Activated CD4-positive, alpha-beta memory T cell treated with anti-CD3 and anti-CD28 coated beads, Interleukin-2, amount 10 ng/mL, durations not matched to agents 7 days and 5 days (primary cell): Measurements from ENCODE around the gene NEB. TPM values are rescaled to one million over a fixed set of nuclear protein-coding genes. Genes with fewer than 3 reads are reported as not detected.
"Not testable (repeated sequence)": the region's sequence is repeated elsewhere in the genome, so short reads cannot be mapped to it uniquely, and the experiment has no call there.

Experiments used
- CTCF ChIA-PET: fragments of 350-600 bp; sonication (Branson Sonifier 250); formaldehyde crosslinking; loops from one replicate; lab custom pipeline; 2021; ENCODE audit warnings: antibody characterized with exemption, inconsistent platforms; lab: Charles Lee
- POLR2A ChIA-PET: fragments of 350-600 bp; sonication (Branson Sonifier 250); formaldehyde crosslinking; loops from one replicate; lab custom pipeline; 2021; ENCODE audit warnings: antibody characterized with exemption; lab: Charles Lee
- DNase-seq: peaks from one replicate; pipeline ENCODE4 v3.0.0-alpha.2; 2020
- H3K27ac Mint-ChIP-seq: one replicate; pipeline ENCODE4 v1.8.0; 2021; ENCODE audit warnings: mild to moderate bottlenecking, mixed read lengths
- H3K27me3 Mint-ChIP-seq: one replicate; pipeline ENCODE4 v1.8.0; 2021; ENCODE audit warnings: mixed read lengths
- H3K36me3 Mint-ChIP-seq: one replicate; pipeline ENCODE4 v1.8.0; 2021; ENCODE audit warnings: low read depth, mixed read lengths
- H3K4me1 Mint-ChIP-seq: one replicate; pipeline ENCODE4 v1.8.0; 2021; ENCODE audit warnings: mixed read lengths
- H3K4me3 Mint-ChIP-seq: one replicate; pipeline ENCODE4 v1.8.0; 2021; ENCODE audit warnings: mild to moderate bottlenecking, mixed read lengths
- H3K9me3 Mint-ChIP-seq: one replicate; pipeline ENCODE4 v1.8.0; 2021; ENCODE audit warnings: mixed read lengths
- total RNA-seq, 2 experiments: library from RNA; stranded (reverse); gene quantifications; one replicate each; pipeline ENCODE4 v1.2.3, GENCODE V29; 2021

NEB gene
- total RNA-seq, 2 experiments from 2014 or later: 0.38 to 0.45 TPM

GRCh38 chr2:151708788-151709187, 25.5 kb downstream of the NEB start:
- H3K4me1 Mint-ChIP-seq: no peaks in the 10 kb centered on the region
- H3K4me3 Mint-ChIP-seq: no peak overlapping the region
- no peak for DNase-seq
- H3K9me3 Mint-ChIP-seq: no peaks in the 10 kb centered on the region
- no peak overlapping the region for H3K27ac Mint-ChIP-seq
- CTCF ChIA-PET: no interaction called here
- H3K36me3 Mint-ChIP-seq: no peaks in the 10 kb centered on the region
- POLR2A ChIA-PET: no interaction called here
- peaks cover 9% of the 10 kb centered on the region for H3K27me3 Mint-ChIP-seq

DNA sequence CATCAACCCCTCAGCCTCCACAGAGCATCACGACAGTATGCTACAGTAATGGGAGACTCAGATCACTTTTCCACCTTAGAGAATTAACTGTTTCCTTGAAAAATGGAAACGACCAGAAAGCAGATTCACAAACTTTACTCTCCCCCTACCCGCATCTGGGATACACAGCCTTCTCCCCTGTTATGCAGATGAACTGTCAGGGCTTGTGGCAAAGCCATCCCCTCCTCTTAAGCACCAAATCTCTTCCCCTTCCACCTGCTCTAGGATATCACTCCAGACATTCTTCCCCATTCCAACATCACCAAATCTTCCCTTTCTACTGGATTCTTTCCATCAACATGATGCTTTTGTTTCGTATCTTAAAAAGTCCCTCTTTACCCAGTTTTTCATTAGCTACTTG, 26.4 kb downstream of the NEB start:
- H3K36me3 Mint-ChIP-seq: no peaks in the 10 kb centered on the region
- no peaks in the 10 kb centered on the region for H3K4me1 Mint-ChIP-seq
- H3K27me3 Mint-ChIP-seq: peaks cover 9% of the 10 kb centered on the region
- CTCF ChIA-PET: no interaction called here
- POLR2A ChIA-PET: no interaction called here
- H3K27ac Mint-ChIP-seq: no peak overlapping the region
- no peak for DNase-seq
- no peak overlapping the region for H3K4me3 Mint-ChIP-seq
- H3K9me3 Mint-ChIP-seq: no peaks in the 10 kb centered on the region

DNA sequence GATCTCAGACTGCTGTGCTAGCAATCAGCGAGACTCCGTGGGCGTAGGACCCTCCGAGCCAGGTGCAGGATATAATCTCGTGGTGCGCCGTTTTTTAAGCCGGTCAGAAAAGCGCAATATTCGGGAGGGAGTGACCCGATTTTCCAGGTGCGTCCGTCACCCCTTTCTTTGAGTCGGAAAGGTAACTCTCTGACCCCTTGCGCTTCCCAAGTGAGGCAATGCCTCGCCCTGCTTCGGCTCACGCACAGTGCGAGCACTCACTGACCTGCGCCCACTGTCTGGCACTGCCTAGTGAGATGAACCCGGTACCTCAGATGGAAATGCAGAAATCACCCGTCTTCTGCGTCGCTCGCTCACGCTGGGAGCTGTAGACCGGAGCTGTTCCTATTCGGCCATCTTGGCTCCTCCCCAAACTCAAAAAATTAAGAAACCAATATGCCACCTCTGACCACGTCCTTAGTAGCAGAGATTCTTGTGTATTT, 29.8 kb downstream of the NEB start:
- DNase-seq, H3K27ac Mint-ChIP-seq, H3K4me3 Mint-ChIP-seq, H3K9me3 Mint-ChIP-seq, POLR2A ChIA-PET, CTCF ChIA-PET, H3K4me1 Mint-ChIP-seq, H3K27me3 Mint-ChIP-seq, H3K36me3 Mint-ChIP-seq: not testable (repeated sequence)

DNA sequence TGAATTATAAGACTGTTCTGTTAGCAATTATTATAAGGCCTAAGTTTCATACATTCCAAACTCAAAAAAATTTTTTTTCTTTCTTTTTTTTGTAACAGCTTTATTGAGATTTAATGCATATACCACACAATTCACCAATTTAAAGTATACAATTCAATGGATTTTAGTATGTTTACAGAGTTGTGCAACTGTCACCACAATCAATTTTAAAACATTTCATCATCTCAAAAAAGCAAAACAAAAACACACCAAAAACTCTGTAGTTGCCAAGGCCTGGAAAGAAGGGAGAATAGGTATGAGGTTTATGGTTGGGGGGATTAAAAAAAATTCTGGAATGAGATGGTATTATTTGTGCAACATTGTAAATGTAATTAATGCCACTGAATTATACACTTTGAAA, 36.1 kb downstream of the NEB start:
- CTCF ChIA-PET, H3K27me3 Mint-ChIP-seq: not testable (repeated sequence)

GRCh38 chr2:151695778-151696177, 38.5 kb downstream of the NEB start:
- no peak overlapping the region for H3K4me3 Mint-ChIP-seq
- H3K36me3 Mint-ChIP-seq: no peaks in the 10 kb centered on the region
- no peak for DNase-seq
- ChIA-PET POLR2A (no interaction called here), CTCF (no interaction called here)
- H3K27ac Mint-ChIP-seq: no peak overlapping the region
- H3K9me3 Mint-ChIP-seq: no peaks in the 10 kb centered on the region
- H3K27me3 Mint-ChIP-seq: no peaks in the 10 kb centered on the region
- no peaks in the 10 kb centered on the region for H3K4me1 Mint-ChIP-seq

More for the DNA sequence above, 36.1 kb downstream of the NEB start:
- H3K9me3 Mint-ChIP-seq, H3K4me3 Mint-ChIP-seq, H3K4me1 Mint-ChIP-seq, POLR2A ChIA-PET, H3K36me3 Mint-ChIP-seq, H3K27ac Mint-ChIP-seq, DNase-seq: not testable (repeated sequence)

DNA sequence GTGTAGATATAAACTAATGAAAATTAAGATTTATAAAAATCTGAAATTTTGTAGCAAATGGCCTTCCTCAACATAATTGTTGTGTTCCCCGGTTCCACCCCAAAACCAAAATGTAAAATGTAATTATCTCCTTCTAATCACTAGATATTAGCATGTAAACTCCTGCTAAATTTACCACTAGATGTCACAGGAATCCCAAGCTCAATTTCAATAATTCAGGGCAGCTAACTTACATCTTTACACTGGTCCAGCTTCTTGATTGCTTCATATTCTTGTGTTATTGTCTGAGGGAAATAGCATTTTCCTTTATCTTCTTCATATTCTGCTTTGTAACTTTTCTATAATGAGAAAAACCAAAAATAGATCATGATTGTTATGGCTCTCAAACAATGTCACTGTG, 42.6 kb downstream of the NEB start:
- no peak overlapping the region for H3K27ac Mint-ChIP-seq
- H3K36me3 Mint-ChIP-seq: no peaks in the 10 kb centered on the region
- no peak overlapping the region for H3K4me3 Mint-ChIP-seq

DNA sequence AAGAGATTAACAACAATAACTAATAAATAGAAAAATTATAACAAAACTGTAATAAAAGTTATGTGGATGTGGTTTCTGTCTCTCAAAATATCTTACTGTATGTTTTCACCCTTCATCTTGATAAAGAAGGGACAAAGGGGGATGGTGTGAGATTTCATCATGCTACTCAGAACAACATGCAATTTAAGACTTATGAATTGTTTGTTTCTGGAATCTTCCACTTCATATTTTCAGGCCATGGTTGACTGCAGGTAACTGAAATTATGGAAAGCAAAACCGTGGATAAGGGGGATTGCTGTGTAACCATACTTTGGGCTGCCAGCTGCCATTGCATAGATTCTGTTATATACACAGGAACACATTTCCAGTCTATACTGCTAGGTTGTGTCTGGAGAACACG, 45.6 kb downstream of the NEB start:
- no peaks in the 10 kb centered on the region for H3K4me1 Mint-ChIP-seq
- no peak for DNase-seq
- CTCF ChIA-PET: no interaction called here
- POLR2A ChIA-PET: no interaction called here
- no peaks in the 10 kb centered on the region for H3K36me3 Mint-ChIP-seq
- no peaks in the 10 kb centered on the region for H3K9me3 Mint-ChIP-seq
- no peak overlapping the region for H3K27ac Mint-ChIP-seq
- H3K27me3 Mint-ChIP-seq: no peaks in the 10 kb centered on the region
- H3K4me3 Mint-ChIP-seq: no peak overlapping the region

More for the DNA sequence above, 42.6 kb downstream of the NEB start:
- no peaks in the 10 kb centered on the region for H3K9me3 Mint-ChIP-seq
- CTCF ChIA-PET: no interaction called here
- H3K27me3 Mint-ChIP-seq: no peaks in the 10 kb centered on the region
- no peaks in the 10 kb centered on the region for H3K4me1 Mint-ChIP-seq
- POLR2A ChIA-PET: no interaction called here
- DNase-seq: no peak

DNA sequence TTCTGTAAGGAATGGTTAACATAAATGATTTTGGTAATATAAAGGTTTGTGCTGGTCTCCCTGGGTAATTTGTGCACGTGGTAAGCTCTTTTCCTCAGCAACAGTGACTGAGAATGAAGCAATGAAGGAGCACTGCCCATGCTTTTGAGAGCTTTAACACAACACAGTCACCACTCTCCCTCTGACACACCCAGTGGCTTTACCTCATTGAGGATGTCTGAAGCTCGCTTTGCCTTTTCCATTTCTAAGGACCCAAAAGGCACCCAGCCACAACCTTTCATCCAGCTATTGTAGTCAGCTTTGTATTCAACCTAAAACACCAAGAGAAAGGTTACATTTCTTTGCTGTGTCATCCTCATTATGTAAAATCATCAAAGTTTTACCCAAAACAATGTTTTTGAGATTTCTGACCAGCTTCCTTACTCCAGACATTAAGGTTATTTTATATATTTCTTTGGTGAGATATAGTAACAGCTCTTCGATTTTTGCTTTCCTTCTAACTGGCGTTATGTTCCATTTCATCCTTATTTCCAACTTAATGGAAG, 51.7 kb downstream of the NEB start:
- DNase-seq: no peak
- H3K9me3 Mint-ChIP-seq: no peaks in the 10 kb centered on the region
- peaks cover 5% of the 10 kb centered on the region for H3K27me3 Mint-ChIP-seq
- POLR2A ChIA-PET: no interaction called here
- H3K27ac Mint-ChIP-seq: no peak overlapping the region
- CTCF ChIA-PET: interaction anchor here (0.6 kb wide), 1 partner anchor 26 kb away, joined by 4 read pairs; no protein-coding TSS in a partner anchor
- H3K36me3 Mint-ChIP-seq: no peaks in the 10 kb centered on the region
- no peak overlapping the region for H3K4me3 Mint-ChIP-seq
- H3K4me1 Mint-ChIP-seq: no peaks in the 10 kb centered on the region

DNA sequence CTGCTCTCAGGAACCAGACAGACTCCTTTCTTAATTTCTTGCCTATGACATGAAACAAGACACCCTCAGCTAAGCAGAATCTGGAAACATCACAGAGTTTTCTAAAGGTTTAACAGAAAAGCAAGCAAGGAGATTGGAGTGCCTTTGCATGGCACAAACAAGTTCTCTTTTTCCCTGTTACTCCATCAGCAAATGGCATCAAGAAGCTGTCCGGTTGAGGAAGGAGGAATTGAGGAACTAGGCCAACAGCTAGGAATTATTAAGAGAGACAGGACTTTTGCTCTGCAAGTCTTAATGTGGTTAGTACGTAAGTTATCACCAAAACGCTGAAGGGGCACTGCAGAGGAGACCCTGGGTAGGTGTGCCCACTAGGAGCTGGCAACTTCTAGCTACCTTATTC, 53.2 kb downstream of the NEB start:
- CTCF ChIA-PET: no interaction called here
- no peak for DNase-seq
- H3K36me3 Mint-ChIP-seq: no peaks in the 10 kb centered on the region
- H3K27ac Mint-ChIP-seq: no peak overlapping the region
- POLR2A ChIA-PET: no interaction called here
- no peaks in the 10 kb centered on the region for H3K4me1 Mint-ChIP-seq
- peaks cover 13% of the 10 kb centered on the region for H3K27me3 Mint-ChIP-seq
- H3K4me3 Mint-ChIP-seq: no peak overlapping the region
- H3K9me3 Mint-ChIP-seq: no peaks in the 10 kb centered on the region

DNA sequence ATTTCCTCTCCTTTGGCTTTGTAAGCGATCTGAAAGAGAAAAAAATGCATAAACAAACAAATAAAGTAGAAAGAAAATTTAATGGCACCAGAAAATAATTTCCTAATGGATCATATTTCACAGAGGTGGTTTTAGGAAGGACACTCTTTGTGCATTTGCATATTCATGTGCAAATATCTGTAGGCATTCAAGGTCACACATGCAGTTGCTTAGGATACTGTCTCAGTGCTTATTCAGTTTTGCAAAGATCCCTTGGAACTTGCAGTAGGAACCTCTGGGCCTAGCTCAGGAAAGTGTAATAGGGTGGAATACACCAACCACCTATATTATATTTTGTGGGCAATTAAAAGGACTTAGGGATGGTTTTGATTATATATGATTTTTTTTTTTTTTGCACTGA, 54.3 kb downstream of the NEB start:
- Mint-ChIP-seq H3K4me3 (no peak overlapping the region), H3K27me3 (peaks cover 13% of the 10 kb centered on the region), H3K9me3 (no peaks in the 10 kb centered on the region), H3K36me3 (no peaks in the 10 kb centered on the region), H3K27ac (no peak overlapping the region), H3K4me1 (no peaks in the 10 kb centered on the region)
- ChIA-PET POLR2A (no interaction called here), CTCF (no interaction called here)
- no peak for DNase-seq

DNA sequence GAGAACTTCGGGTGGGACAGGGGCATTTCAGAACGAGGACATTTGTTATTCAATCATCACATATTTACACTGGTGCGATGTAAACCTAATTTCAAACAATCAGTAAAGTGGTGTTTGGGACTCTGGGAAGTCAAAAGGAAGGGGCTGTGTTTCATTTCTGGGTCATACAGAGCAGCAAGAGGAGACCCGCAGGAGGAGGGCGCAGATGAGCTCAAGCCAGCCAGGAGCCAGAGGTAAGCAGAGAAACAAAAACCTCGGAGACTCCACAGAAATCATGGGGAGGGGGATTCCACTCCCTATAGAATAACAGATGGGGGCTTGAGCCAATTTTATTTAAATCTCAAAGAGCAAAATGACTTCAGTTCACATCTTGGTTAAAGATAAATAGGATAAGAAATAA, 55.4 kb downstream of the NEB start:
- ChIA-PET CTCF (interaction anchor here (0.5 kb wide), 1 partner anchor 206 kb away, joined by 3 read pairs; no protein-coding TSS in a partner anchor), POLR2A (no interaction called here)
- Mint-ChIP-seq H3K4me1 (no peaks in the 10 kb centered on the region), H3K27me3 (peaks cover 17% of the 10 kb centered on the region), H3K9me3 (no peaks in the 10 kb centered on the region), H3K4me3 (no peak overlapping the region), H3K27ac (no peak overlapping the region), H3K36me3 (no peaks in the 10 kb centered on the region)
- DNase-seq: no peak

DNA sequence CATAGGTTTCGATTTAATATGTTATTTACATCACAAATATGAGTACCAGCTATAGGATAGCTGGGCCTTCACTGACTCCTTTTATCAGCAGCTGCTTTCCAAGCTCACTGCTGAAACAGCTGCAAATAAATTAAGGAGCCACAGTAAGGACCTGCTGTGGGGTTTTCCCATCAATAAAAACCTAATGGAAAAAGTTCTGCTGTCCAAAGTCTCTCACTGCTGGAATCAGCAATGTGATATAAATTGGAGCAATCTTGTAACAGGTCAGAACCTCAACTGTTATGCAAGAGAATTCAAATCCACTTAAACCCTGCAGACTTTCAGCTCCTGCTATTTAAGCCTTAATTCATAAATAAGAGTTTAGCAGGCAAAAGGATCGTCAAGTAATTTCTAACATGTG, 61.3 kb downstream of the NEB start:
- ChIA-PET POLR2A (no interaction called here), CTCF (no interaction called here)
- peaks cover 15% of the 10 kb centered on the region for H3K4me1 Mint-ChIP-seq
- no peak overlapping the region for H3K4me3 Mint-ChIP-seq
- H3K27ac Mint-ChIP-seq: no peak overlapping the region
- no peak for DNase-seq
- no peaks in the 10 kb centered on the region for H3K36me3 Mint-ChIP-seq
- no peaks in the 10 kb centered on the region for H3K9me3 Mint-ChIP-seq
- H3K27me3 Mint-ChIP-seq: peaks cover 17% of the 10 kb centered on the region

GRCh38 chr2:151672277-151672676, 62.0 kb downstream of the NEB start:
- Mint-ChIP-seq H3K9me3 (no peaks in the 10 kb centered on the region), H3K27me3 (peaks cover 10% of the 10 kb centered on the region)

GRCh38 chr2:151670846-151671597, 63.3 kb downstream of the NEB start:
- Mint-ChIP-seq H3K27ac (no peak overlapping the region), H3K27me3 (peaks cover 3% of the 10 kb centered on the region), H3K4me3 (no peak overlapping the region), H3K4me1 (peaks cover 15% of the 10 kb centered on the region), H3K36me3 (no peaks in the 10 kb centered on the region), H3K9me3 (no peaks in the 10 kb centered on the region)
- CTCF ChIA-PET: no interaction called here
- POLR2A ChIA-PET: no interaction called here
- no peak for DNase-seq

More at GRCh38 chr2:151672277-151672676, 62.0 kb downstream of the NEB start:
- Mint-ChIP-seq H3K36me3 (no peaks in the 10 kb centered on the region), H3K4me3 (no peak overlapping the region), H3K27ac (no peak overlapping the region), H3K4me1 (peaks cover 15% of the 10 kb centered on the region)
- POLR2A ChIA-PET: no interaction called here
- DNase-seq: no peak
- CTCF ChIA-PET: no interaction called here
